ENCODE results near the gene SPOCK2. TPM values are rescaled to one million over a fixed set of nuclear protein-coding genes. Genes with fewer than 3 reads are reported as not detected.

Gene SPOCK2
- polyA plus RNA-seq, 1 donor (not counting 4 experiments of a cell fraction or from before 2014, with no cell fraction given) = 0.14 TPM

DNA sequence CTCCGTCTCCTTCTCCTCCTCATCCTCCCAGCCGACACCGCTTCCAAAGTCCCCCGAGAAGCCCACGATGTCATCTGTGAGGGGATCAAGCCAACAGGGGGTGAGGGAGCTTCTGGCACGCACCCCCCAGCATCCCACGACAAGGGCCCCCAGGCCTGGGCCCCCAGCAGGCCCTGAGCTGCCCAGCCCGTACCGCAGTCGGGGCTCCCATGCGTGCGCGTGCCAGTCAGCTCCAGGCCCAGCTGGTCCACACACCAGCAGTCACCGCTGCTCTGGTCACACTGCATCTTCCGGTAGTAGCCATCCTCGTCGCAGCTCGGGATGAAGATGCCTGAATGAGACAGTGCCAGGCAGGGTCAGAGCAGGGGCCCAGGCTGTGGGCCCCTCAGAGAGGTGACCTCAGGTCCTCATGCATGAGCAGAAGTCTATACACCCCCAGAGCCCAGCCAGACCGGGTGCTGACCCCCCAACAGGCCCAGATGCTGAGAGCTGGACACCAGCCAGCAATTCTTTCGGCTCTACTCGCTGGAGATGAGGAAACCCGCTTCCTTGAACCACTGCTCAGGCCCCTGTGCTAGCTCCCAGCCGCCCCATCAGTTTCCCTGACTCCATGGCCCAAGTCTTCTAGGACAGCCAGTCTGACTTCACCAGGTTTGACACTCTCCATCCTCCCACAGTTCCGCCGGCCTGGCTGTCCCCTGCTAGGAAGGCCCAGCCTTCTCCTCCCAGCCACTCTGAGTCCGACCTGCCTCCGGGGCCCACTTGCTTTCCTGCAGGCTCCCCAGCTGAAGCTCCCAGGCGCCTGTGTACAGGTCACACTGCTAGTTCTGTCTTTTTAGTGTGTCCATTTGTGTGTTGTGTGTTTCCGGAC lies 25.3 kb downstream of the SPOCK2 start:
- no peak for TF ChIP-seq EZH2 (IDR thresholded peaks at IDR 0.05; ENCODE audit: low read length)
- no peak for TF ChIP-seq CTCF (optimal IDR thresholded peaks at IDR 0.05 in 1 of 3, IDR thresholded peaks at IDR 0.05 in 1 of 3, conservative IDR thresholded peaks at IDR 0.05 in 1 of 3; ENCODE audit: extremely low read depth in 1 of 3, insufficient read depth in 2 of 3, low read length in 3 of 3)
- Histone ChIP-seq H3K9ac (ENCODE audit: control insufficient read depth, extremely low read depth, insufficient read depth, low read length) (no peak overlapping the region), H3K4me3 (ENCODE audit: control insufficient read depth in 2 of 3, extremely low read depth in 1 of 3, insufficient read depth in 2 of 3, low read depth in 1 of 3, low read length in 3 of 3) (no peak overlapping the region), H2AFZ (ENCODE audit: control insufficient read depth, low read length) (no peak overlapping the region), H3K27ac (ENCODE audit: control insufficient read depth, insufficient read depth, low read length) (no peak overlapping the region), H3K36me3 (ENCODE audit: control insufficient read depth in 2 of 2, extremely low read depth in 1 of 2, insufficient read depth in 2 of 2, low read length in 2 of 2) (no peaks in the 10 kb centered on the region), H3K4me2 (ENCODE audit: control insufficient read depth, extremely low read depth, insufficient read depth, low read depth, low read length) (no peak overlapping the region), H3K9me3 (ENCODE audit: control insufficient read depth, low read depth, low read length) (no peaks in the 10 kb centered on the region), H3K9me1 (ENCODE audit: control insufficient read depth, extremely low read depth, insufficient read depth, low read length) (no peaks in the 10 kb centered on the region), H3K27me3 (ENCODE audit: control insufficient read depth, extremely low read depth, insufficient read depth, low read length) (peaks cover 13% of the 10 kb centered on the region), H3K79me2 (ENCODE audit: control insufficient read depth, insufficient read depth, low read length) (no peaks in the 10 kb centered on the region), H4K20me1 (ENCODE audit: control insufficient read depth, extremely low read depth, insufficient read depth, low read length) (no peaks in the 10 kb centered on the region), H3K4me1 (ENCODE audit: control insufficient read depth, extremely low read depth, insufficient read depth, low read length) (peaks cover 6% of the 10 kb centered on the region)
- FAIRE-seq = no peak
- dilution Hi-C loops (cut with MboI; ENCODE audit: extremely low pct_ligation_motif_present, low sequenced_read_pairs) = no loop called here
- no peak for DNase-seq (ENCODE audit: low read depth, low spot score)

DNA sequence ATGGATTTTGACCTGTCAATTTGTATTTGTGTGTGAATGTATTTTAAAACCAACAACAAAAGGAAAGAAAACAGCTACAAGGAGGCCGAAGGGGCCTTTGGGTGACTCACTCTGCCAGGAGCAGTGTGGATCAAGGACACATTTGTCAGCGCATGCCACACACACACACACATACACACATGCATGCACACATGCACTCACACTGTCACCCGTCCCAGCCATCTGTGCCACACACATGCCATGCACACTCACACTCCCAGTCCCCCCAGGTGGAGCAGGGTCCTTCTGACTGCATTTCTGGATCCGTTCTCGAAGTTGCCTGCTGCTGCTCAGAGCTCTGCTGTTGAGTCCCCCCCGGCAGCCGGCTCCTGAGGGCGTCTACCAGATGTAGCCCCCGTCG lies 26.0 kb downstream of the SPOCK2 start:
- Histone ChIP-seq H3K4me1 (ENCODE audit: control insufficient read depth, extremely low read depth, insufficient read depth, low read length) (peaks cover 6% of the 10 kb centered on the region), H2AFZ (ENCODE audit: control insufficient read depth, low read length) (no peak overlapping the region), H3K9me3 (ENCODE audit: control insufficient read depth, low read depth, low read length) (no peaks in the 10 kb centered on the region), H3K4me2 (ENCODE audit: control insufficient read depth, extremely low read depth, insufficient read depth, low read depth, low read length) (no peak overlapping the region), H3K4me3 (ENCODE audit: control insufficient read depth in 2 of 3, extremely low read depth in 1 of 3, insufficient read depth in 2 of 3, low read depth in 1 of 3, low read length in 3 of 3) (no peak overlapping the region), H4K20me1 (ENCODE audit: control insufficient read depth, extremely low read depth, insufficient read depth, low read length) (no peaks in the 10 kb centered on the region), H3K27me3 (ENCODE audit: control insufficient read depth, extremely low read depth, insufficient read depth, low read length) (peaks cover 13% of the 10 kb centered on the region), H3K36me3 (ENCODE audit: control insufficient read depth in 2 of 2, extremely low read depth in 1 of 2, insufficient read depth in 2 of 2, low read length in 2 of 2) (no peaks in the 10 kb centered on the region), H3K79me2 (ENCODE audit: control insufficient read depth, insufficient read depth, low read length) (no peaks in the 10 kb centered on the region), H3K27ac (ENCODE audit: control insufficient read depth, insufficient read depth, low read length) (no peak overlapping the region), H3K9ac (ENCODE audit: control insufficient read depth, extremely low read depth, insufficient read depth, low read length) (no peak overlapping the region), H3K9me1 (ENCODE audit: control insufficient read depth, extremely low read depth, insufficient read depth, low read length) (no peaks in the 10 kb centered on the region)
- no peak for TF ChIP-seq CTCF (optimal IDR thresholded peaks at IDR 0.05 in 1 of 3, IDR thresholded peaks at IDR 0.05 in 1 of 3, conservative IDR thresholded peaks at IDR 0.05 in 1 of 3; ENCODE audit: extremely low read depth in 1 of 3, insufficient read depth in 2 of 3, low read length in 3 of 3)
- no peak for TF ChIP-seq EZH2 (IDR thresholded peaks at IDR 0.05; ENCODE audit: low read length)
- no peak for FAIRE-seq
- dilution Hi-C loops (cut with MboI; ENCODE audit: extremely low pct_ligation_motif_present, low sequenced_read_pairs) = no loop called here
- no peak for DNase-seq (ENCODE audit: low read depth, low spot score)
